ENCODE results near the gene GPC6. TPM values are rescaled to one million over a fixed set of nuclear protein-coding genes. Genes with fewer than 3 reads are reported as not detected.

Gene GPC6
- total RNA-seq, 1 donor from 2014 or later = 50.3 TPM

DNA sequence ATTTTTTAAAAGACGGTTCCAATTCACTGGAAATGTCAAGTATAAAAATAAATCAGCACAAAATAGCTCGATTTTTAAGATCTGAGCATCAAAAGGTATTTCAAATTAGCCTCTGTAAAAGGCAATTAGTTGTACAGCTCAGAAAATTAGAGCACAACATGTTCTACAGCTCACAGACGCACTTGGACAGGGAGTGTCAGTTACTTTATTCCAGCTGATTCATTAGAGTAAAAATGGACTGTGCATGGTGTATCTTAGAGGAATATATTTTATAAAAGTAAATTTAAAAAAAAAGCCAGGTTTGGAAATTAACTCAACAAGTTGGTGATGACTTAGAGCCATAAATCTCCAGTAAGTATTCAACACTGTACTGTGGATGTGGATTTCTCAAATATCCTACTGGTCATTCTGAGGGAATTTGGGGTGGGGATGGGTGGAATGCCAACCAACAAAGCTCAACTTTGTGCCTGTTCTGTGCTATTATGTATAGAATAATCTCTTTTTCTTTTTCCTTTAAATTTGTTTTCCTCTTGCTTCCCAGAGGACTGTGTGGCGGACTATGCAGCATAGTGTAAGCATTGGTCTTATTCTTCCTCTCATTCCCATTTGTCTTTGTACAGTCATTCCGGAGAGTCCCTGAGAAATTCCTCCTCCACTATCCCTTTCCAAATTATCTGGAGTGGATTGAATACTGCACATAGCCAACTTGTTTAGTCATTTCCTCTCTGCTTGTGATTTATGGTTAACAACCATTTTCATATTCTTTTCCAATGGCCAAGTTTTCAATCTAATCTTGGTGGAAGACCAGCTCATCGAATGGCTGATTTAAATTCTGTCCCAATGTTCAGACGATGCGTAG is 1083.6 kb downstream of the GPC6 start:
- H3K36me3 Mint-ChIP-seq (ENCODE audit: insufficient read depth) = no peaks in the 10 kb centered on the region
- no peak for DNase-seq (ENCODE audit: low spot score, unreplicated experiment)
- TF ChIP-seq, protein P1, sequence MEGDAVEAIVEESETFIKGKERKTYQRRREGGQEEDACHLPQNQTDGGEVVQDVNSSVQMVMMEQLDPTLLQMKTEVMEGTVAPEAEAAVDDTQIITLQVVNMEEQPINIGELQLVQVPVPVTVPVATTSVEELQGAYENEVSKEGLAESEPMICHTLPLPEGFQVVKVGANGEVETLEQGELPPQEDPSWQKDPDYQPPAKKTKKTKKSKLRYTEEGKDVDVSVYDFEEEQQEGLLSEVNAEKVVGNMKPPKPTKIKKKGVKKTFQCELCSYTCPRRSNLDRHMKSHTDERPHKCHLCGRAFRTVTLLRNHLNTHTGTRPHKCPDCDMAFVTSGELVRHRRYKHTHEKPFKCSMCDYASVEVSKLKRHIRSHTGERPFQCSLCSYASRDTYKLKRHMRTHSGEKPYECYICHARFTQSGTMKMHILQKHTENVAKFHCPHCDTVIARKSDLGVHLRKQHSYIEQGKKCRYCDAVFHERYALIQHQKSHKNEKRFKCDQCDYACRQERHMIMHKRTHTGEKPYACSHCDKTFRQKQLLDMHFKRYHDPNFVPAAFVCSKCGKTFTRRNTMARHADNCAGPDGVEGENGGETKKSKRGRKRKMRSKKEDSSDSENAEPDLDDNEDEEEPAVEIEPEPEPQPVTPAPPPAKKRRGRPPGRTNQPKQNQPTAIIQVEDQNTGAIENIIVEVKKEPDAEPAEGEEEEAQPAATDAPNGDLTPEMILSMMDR (IDR thresholded peaks at IDR 0.05; ENCODE audit: unreplicated experiment) = no peak
- no peak overlapping the region for H3K4me3 Mint-ChIP-seq (ENCODE audit: low read depth)
- H3K4me1 Mint-ChIP-seq (ENCODE audit: low read depth) = peaks cover 17% of the 10 kb centered on the region
- H3K27me3 Mint-ChIP-seq = no peaks in the 10 kb centered on the region
- no peak overlapping the region for H3K27ac Mint-ChIP-seq
- no peaks in the 10 kb centered on the region for H3K9me3 Mint-ChIP-seq (ENCODE audit: low read depth)

DNA sequence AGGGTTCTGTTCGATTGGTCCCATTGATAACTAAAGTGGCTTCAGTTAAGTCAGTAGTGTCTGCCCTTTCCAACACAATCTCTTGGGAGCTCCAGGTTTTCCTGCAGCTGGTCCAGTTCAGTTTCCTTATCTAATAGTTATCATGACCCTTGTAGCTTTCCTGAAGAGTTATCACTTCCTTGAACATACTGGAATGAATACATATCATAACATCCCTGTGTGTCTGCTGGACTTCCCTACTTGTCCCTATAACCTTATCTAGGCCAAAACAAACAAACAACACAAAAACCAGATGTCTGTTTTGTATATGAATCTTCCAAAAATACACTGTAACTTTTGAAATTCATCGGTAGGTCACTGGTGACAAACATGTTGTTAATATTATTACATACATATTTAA is 1085.3 kb downstream of the GPC6 start:
- Mint-ChIP-seq H3K4me3 (ENCODE audit: low read depth) (no peak overlapping the region), H3K36me3 (ENCODE audit: insufficient read depth) (peaks cover 1% of the 10 kb centered on the region), H3K27me3 (no peaks in the 10 kb centered on the region), H3K27ac (no peak overlapping the region), H3K4me1 (ENCODE audit: low read depth) (peaks cover 12% of the 10 kb centered on the region), H3K9me3 (ENCODE audit: low read depth) (no peaks in the 10 kb centered on the region)
- TF ChIP-seq, protein P1 (IDR thresholded peaks at IDR 0.05; ENCODE audit: unreplicated experiment) = no peak
- DNase-seq (ENCODE audit: low spot score, unreplicated experiment) = no peak

DNA sequence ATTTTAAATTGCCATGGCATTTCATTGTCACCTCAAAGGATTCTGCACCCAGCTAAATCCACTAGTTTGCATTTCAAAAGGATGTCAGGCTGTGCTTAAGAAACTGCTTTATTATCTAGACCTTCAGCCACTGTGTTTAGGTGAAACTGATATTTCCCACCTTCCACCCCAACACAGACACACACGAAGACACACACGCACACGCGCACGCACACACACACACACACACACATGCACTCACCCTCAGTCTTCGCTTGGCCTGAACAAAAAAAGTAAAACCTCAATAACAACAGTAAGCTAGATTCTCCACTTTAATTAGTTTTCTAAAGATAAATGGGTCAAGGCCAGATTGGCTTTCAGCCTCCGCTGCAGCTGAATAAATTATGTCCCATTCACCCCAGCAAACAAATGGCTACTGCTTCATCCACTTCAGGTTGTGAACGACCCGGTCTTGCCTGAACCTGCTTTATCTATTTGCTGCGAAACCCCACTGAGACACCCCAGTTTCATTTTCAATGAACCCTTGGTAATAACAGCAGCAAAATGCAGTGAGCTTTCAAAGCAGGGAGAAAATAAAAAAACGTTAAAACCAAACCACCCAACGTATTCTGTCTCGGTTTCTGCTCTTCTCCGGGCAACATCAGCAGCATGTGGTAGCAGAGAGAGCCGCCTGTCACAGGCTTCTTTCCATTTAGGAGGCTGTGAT is 1086.1 kb downstream of the GPC6 start:
- H3K27me3 Mint-ChIP-seq = no peaks in the 10 kb centered on the region
- no peak for DNase-seq (ENCODE audit: low spot score, unreplicated experiment)
- H3K27ac Mint-ChIP-seq = no peak overlapping the region
- H3K4me1 Mint-ChIP-seq (ENCODE audit: low read depth) = peaks cover 16% of the 10 kb centered on the region
- no peak overlapping the region for H3K4me3 Mint-ChIP-seq (ENCODE audit: low read depth)
- H3K9me3 Mint-ChIP-seq (ENCODE audit: low read depth) = no peaks in the 10 kb centered on the region
- H3K36me3 Mint-ChIP-seq (ENCODE audit: insufficient read depth) = peaks cover 1% of the 10 kb centered on the region
- TF ChIP-seq, protein P1 (IDR thresholded peaks at IDR 0.05; ENCODE audit: unreplicated experiment) = no peak

DNA sequence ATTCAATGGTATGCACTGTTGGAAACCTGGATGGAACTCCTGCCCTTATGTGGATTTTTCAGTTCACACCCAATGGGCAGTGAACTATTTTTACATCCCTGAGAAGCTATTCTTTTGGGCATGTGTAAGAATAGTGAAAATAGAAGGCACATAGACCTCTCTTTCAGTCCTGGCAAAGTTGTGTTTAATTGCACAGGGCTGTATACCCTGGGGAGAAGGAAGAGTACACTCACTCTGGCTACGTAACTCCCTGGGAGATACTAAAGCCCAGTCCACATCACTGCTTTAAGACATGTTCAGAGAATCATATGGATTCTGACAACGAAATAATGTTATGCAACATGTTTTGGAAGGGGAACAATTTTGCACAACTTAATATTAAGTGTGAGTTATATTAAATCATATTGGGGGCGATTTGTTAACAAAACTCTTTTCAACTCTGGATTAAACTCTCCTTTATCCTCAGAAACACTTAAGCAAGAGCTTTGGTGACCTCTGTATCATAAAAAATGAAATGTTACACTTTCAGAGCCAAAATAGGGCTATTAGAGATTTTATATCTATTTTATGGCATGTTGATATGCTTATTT is 1086.8 kb downstream of the GPC6 start:
- H3K4me3 Mint-ChIP-seq (ENCODE audit: low read depth) = no peak overlapping the region
- no peaks in the 10 kb centered on the region for H3K27me3 Mint-ChIP-seq
- H3K9me3 Mint-ChIP-seq (ENCODE audit: low read depth) = no peaks in the 10 kb centered on the region
- H3K27ac Mint-ChIP-seq = no peak overlapping the region
- DNase-seq (ENCODE audit: low spot score, unreplicated experiment) = no peak
- H3K4me1 Mint-ChIP-seq (ENCODE audit: low read depth) = peaks cover 16% of the 10 kb centered on the region
- H3K36me3 Mint-ChIP-seq (ENCODE audit: insufficient read depth) = peaks cover 1% of the 10 kb centered on the region
- TF ChIP-seq, protein P1 (IDR thresholded peaks at IDR 0.05; ENCODE audit: unreplicated experiment) = no peak

DNA sequence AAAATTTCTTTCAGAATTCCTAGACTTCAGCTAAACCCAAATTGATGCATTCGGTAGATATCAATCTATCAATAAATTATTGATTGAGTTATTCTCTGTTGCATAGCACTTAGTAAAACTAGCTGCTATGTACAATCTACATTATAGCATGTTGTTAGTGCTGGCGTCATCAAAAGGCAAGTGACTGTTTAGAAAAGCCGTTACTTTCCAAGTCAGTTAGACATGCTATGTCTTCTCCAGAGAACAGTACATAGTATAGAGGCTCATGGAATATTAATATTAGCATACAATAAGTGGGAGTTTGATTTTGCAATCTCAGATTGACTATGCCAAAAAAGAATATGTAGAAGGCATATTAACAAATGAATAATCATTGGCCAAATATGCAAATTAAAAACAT is 1087.3 kb downstream of the GPC6 start:
- DNase-seq (ENCODE audit: low spot score, unreplicated experiment) = no peak
- Mint-ChIP-seq H3K9me3 (ENCODE audit: low read depth) (no peaks in the 10 kb centered on the region), H3K36me3 (ENCODE audit: insufficient read depth) (peaks cover 1% of the 10 kb centered on the region), H3K4me3 (ENCODE audit: low read depth) (no peak overlapping the region), H3K4me1 (ENCODE audit: low read depth) (peaks cover 16% of the 10 kb centered on the region), H3K27me3 (no peaks in the 10 kb centered on the region), H3K27ac (no peak overlapping the region)
- TF ChIP-seq, protein P1 (IDR thresholded peaks at IDR 0.05; ENCODE audit: unreplicated experiment) = no peak

All from progenitor cell of endocrine pancreas (in vitro differentiated cells).